Activated T-cell treated with anti-CD3 and anti-CD28 coated beads for 24 hours (primary cell): ENCODE data around the gene ELP5.

ENCODE experiments used
- DNase-seq: peaks from one replicate; pipeline ENCODE4 v3.0.0-alpha.2; 2020; ENCODE audit warnings: low read depth

ELP5 gene

DNA sequence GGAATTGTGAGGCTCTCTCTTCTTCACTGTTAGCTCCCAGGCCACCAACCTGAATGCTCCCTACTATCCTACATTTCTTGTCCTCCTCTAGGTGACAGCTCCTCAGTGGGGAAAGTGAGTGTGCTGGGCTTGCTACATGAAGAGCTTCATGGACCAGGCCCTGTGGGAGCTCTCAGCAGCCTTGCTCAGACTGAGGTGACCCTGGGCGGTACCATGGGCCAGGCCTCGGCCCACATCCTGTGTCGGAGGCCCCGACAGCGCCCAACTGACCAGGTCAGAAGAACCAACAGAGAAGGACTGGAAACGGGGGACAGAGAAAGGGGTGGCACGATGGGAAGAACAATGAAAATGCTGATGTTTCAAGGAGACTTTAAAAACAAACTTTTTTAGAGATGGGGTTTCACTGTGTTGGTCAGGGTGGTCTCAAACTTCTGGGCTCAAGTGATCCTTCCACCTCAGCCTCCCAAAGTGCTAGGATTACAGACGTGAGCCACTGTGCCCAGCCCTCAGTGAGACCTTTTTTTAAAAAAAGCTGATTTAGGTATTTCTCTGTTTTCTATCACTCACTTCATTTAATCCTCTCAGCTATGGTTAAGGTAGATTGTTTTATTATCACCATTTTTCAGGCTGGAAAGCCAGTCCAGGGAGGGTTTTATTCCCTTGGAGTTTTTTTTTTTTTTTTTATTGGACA, 4.9 kb downstream of the ELP5 start:
- DNase-seq: no peak

DNA sequence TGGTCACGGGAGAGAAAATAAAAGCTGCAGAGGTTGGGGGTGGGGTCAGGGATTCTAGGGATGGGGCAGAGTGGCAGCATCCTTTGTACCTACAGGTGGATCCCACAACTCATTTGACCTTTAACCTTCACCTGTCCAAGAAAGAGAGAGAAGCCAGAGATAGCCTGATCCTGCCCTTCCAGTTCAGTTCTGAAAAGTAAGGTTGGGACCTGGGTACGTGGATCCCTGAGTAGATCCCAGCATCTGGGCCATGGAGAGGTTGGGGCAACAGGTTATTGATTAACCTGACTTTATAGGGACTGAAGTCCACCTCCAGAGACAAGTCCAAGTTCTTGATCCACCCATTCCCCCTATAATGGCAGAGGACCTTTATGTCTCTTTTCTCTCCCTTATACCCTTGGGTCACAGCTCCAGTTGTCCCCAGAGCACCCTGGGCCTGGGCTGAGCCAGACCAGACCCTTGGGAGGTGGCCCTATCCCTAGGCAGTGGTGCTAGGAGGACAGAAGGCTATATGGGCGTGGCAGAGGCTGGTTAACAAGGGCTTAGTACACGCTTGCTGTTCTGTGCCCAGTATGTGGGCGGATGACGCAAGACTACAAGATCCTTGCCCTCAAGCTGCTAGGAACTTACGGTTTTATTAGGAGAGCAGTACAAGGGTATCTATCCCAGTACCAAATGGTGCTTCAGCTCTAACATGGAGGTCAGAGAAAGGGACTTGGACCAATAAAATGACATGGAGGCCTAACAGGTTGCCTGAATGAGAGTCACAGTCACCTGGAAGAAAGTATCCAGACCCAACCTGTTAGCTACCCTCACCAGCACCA, 6.9 kb downstream of the ELP5 start:
- DNase-seq: no peak

DNA sequence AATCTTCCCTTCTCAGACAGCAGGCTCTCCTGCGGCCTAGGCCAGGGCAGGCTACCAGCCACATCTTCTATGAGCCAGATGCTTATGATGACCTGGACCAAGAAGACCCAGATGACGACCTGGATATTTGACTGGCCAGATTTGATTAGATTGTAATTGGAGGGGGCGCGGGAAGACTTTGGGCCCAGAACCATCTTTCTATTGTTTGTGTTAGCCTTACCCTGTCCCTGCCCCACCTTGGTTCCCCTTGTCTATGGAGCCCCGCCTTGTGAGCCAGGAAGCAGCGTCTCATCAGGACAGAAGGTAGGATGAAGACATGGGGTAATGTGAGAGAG, 7.5 kb downstream of the ELP5 start:
- no peak for DNase-seq

DNA sequence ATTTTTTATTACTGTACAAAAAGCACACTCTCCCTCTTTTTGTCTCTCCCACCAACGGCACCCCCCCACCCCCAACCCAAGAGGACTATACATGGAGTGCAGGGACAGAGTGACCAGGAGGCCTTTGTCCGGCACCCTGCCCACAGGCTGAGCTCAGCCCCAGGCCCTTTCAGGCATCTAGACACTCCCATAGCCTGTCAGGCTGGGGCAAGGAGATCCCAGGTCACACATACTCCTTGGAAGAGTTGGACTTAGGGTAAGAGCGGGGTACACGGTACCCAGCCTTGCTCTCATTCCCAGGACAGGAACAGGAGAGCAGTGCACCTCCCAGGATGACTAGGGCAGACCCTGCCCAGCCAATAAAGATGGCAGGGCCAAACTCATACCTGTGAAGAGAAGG, 8.1 kb downstream of the ELP5 start:
- DNase-seq: no peak

DNA sequence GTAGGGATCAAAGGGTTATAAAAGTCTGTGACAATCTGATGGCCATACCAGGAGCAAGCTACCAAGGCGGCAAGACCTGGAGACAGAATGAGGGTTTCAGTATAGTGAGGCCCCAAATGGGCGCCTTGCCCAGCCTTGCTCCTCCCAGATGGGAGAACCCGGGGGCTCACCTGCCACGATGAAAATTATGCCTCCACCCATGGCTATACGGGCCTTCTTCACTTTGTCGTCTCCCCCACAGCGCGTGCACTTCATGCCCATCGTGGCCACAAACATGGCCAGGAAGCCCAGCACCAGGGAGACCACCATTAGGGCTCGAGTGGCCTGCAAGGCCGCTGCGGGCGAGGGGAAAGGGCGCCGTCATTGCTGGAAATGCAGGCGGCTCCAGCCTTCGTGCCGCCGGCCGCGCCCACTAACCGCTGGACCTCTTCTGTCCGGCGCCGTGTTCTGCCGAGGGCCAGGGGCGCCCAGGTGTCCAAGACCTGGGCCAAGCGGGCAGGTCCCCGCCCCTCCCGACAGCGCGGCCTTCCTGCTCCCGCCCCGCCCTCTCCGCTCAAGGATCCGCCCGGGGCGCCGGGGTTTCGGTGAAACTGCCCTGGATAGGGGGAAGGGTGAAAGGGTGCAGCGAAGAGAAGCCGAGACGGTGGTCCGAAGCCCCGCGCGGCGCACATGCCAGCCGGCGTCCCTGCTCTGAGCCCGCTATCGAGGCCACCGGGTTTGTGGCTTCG, 8.8 kb downstream of the ELP5 start:
- DNase-seq: no peak

DNA sequence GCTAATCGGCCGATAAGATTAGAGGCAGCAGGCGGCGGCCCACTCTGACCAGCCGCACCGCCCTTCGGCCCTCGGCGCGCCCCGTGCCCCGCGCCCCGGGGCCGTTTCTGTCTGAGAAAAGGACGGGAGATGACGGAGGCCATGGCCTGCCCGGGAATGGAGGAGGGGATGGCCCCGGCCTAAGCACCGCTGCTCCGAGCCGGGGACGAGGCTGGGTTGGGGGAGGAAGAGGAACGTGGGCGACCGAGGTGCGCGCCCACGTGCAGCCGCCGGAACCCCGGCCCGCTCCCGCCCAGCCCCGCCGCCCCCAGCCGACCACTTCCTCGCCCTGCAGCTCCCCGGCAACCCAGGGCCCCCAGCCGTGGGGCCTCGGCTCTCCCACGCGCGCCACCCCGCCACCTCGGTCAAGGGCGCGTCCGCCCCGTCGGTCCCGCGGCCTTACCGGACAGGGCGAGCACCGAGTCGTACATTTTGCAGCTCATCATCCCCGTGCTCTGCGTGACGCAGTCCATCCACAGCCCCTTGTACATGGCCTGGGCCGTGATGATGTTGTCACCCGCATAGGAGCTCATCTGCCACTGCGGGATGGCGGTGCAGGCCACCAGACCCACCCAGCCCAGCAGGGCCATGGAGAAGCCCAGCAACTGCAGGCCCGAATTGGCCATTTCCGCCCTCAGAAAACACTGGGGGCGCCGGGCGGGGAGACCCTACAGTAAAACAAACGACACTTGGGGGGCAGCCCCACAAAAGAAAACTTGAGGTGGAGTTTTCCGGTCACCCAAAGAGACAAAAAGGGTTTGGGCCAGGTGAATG, 9.6 kb downstream of the ELP5 start:
- DNase-seq: no peak

DNA sequence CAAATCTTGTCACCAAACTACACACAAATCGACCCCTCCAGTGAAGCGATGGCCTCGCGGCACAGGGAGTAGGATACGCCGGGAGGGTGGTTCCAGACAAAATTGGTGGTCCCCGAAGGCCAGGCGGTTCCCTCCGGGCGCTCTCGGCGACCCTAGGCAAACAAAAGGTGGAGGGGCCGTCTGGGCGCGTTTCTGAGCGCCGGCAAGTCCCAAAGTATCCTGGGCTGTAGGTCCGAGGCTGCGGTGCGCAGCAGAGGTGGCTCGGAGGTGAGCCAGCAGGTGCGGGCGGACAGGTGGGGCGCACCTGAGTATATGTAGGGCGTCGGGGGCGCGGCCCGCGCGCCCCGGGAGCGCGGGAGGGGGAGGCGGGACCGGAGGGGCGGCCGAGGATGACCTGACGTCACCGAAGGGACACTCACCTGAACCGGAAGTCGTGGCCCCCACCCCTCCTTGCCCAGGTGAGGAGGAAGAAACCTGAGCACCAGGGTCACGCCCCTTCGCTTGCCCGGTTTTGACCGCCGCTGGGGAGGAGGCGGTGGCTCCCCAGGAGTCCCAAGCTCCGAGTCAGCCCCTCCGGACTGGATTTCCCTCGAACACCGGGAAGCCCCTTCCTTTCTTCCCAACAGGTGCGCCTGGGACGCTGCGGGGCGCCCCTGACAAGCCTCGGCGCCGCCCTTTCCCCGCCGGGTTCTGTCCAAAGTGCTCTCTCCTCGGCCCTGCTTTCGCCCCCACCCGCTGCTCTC, 10.3 kb downstream of the ELP5 start, which contains the start of gene CLDN7:
TSS of gene CLDN7 (minus strand) at position 287 of the 743 bp plus-strand sequence. CDS start 435 bp downstream, outside the sequence.
- DNase-seq: no peak

DNA sequence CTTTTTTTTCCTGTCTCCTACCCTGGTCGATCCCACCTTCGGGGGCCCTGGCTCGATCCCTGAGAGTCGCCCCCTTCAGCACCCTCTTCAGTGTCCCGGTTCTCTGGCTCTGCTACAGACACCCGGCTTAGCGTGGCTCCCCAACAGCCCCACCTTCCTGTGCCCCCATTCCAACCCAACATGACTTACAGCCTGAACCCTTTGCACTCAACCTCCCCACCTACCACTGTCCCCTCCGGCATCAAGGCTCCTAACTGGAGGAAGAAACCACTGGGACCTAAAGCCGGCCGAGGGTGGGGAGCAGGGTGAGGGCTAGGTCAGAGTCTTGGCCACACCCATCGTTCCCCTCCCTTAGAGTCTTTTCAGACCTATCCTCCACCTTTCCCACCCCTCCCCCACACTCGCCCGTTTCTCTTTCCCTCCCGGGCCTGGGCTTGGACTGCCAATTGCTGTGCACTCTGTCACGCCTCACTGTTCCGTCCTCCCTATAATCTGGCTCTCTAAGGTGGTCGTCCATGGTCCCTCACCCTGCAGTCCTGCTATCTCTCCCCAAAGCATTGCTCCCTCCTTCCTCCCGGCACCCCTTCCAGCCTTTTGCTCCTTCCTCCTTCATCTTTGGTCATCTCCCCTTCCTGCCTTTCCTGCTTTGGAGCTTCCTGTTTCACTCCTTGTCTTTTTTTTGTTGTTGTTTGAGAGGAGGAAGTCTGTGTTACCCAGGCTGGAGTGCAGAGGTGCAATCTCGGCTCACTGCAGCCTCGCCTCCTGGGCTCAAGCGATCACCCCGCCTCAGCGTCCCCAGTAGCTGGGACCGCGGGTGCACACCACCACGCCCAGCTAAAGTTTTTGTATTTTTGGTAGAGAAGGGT, 11.2 kb downstream of the ELP5 start:
- DNase-seq: no peak

DNA sequence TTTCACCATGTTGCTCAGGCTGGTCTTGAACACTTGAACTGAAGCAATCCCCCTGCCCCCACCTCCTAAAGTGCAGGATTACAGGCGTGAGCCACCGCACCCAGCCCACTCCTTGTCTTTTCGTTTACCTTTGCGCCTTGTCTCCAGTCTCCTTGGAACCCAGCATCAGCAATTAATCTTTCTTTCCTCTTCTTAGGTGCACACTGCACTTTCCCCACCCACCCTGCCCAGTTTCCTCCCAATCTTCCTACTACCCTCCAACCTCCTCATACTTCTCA, 11.7 kb downstream of the ELP5 start:
- no peak for DNase-seq

DNA sequence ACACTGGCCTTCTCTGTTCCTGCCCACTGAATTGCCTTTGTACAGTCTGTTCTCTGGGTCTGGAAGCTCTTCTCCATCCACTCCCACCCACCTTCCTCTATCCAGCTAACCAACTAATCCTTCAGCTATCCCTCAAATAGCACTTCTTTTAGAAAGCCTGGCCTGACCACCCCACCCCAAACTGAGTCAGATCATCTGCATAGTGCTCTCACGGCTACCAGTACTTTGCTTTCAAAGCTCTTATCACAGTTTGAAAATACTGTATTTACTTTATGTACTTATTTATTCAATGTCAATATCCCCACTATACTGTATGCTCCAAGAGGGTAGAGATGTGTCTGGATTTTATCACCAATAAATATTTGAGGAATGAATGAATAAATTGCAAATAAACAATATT, 14.8 kb downstream of the ELP5 start:
- DNase-seq: no peak

DNA sequence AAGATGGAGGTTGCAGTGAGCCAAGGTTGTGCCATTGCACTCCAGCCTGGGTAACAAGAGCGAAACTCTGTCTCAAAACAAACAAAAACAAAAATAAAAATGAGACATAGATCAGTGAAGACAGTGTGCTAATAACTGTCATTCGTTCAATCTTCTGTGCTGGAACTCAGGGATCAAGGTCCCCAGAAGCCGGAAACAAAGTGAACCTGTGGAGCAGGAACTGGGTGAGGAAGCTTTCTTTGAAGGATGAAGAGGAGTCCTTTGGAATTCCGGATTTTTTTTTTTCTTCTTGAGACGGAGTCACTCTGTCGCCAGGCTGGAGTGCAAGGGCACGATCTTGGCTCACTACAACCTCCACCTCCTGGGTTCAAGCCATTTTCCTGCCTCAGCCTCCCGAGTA, 27.4 kb downstream of the ELP5 start:
- no peak for DNase-seq

DNA sequence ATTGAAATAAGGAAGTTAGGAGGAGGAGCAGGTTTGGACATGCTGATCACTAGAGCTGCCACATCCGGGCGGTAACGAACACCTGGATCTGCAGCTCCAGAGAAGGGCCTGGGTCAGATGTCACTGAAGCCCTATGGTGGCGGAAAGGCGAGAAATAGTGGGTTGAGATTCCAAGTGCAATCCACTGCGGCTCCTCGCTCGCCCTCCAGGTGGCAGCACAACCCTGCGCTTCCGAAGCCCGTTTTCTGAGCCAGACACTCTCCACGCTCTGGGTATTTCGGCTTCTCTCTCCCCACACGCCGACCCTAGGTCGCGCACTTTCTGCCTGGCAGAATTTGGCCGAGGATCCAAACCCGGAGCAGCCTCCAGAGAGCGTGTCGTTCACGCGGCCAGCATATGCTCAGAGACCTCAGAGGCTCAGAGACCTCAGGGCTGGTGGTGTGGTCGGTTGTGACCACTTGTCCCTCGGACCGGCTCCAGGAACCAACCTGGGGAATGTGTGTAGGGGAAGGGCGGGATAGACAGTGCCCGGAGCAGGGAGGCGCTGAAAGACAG, 28.6 kb downstream of the ELP5 start:
- DNase-seq: peak; percentile 78

DNA sequence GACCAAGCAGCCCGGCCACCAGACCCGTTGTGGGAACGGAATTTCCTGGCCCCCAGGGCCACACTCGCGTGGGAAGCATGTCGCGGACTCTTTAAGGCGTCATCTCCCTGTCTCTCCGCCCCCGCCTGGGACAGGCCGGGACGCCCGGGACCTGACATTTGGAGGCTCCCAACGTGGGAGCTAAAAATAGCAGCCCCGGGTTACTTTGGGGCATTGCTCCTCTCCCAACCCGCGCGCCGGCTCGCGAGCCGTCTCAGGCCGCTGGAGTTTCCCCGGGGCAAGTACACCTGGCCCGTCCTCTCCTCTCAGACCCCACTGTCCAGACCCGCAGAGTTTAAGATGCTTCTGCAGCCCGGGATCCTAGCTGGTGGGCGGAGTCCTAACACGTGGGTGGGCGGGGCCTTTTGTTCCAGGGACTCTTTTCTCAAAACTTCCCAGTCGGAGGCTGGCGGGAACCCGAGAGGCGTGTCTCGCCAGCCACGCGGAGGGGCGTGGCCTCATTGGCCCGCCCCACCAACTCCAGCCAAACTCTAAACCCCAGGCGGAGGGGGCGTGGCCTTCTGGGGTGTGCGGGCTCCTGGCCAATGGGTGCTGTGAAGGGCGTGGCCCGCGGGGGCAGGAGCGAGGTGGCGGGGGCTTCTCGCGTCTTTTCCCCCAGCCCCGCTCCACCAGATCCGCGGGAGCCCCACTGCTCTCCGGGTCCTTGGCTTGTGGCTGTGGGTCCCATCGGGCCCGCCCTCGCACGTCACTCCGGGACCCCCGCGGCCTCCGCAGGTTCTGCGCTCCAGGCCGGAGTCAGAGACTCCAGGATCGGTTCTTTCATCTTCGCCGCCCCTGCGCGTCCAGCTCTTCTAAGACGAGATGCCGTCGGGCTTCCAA, 29.3 kb downstream of the ELP5 start, which contains the start of gene SLC2A4:
TSS of gene SLC2A4 (plus strand) at position 645 of the 879 bp plus-strand sequence. CDS start at position 862, 217 bp downstream.
- peak; percentile 89 for DNase-seq

DNA sequence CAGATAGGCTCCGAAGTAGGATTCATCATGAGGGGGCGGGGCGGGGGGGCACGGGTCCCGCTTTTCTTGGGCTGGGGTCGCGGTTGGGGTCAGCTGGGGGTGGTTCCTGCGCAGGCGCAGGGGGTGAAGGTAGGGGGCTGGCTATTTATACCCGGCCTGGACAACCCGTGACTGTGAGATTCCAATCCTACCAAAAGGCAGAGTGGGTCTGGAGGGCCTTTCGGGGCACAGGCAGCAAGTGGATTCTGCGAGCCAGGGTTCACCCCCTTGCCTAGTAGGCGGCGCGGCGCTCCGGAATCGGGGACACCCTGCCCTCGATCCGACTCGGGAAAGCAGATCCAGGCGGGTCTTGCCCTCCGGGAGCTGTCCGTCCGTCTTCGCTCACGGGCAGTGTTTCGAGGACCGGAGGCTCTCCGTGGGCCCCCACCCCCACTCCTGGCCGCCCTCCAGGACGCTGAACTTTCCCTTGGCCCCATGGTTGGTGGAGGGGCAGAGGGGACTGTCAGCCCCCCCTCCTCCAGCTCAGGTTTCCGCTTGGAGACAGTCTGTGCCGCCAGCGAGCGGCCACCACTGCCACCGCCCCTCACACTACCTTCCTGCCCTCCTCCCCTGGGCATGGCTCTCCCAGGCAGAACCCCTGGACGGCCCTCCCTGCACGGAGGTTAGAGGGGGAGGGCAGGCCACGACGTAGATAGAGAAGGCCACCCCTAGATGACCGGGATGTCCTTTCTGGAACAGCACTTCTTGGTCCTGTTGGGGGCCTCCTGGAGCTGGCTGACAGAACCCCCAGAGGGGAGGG, 30.1 kb downstream of the ELP5 start:
- DNase-seq: no peak

DNA sequence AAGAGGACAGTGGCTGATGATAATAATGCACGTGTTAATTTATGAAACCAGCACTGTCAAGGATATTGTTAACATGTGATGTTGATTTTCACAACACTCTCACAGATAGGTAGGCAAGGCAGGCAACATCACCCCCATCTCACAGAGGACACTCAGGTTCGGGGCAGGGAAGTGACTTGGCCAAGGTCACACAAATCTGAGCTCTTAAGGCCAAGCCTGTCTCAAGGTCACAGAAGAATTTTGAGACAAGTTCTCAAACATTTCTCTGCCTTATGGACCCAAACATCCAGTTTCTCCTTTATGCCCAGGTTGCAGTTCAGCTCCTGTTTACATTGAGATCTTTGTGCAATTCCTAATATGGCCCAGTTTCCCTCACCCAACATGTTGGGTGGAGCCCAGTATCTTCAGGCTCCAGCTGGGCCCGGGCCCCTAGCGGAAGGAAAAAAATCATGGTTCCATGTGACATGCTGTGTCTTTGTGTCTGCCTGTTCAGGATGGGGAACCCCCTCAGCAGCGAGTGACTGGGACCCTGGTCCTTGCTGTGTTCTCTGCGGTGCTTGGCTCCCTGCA, 30.8 kb downstream of the ELP5 start:
- DNase-seq: no peak

DNA sequence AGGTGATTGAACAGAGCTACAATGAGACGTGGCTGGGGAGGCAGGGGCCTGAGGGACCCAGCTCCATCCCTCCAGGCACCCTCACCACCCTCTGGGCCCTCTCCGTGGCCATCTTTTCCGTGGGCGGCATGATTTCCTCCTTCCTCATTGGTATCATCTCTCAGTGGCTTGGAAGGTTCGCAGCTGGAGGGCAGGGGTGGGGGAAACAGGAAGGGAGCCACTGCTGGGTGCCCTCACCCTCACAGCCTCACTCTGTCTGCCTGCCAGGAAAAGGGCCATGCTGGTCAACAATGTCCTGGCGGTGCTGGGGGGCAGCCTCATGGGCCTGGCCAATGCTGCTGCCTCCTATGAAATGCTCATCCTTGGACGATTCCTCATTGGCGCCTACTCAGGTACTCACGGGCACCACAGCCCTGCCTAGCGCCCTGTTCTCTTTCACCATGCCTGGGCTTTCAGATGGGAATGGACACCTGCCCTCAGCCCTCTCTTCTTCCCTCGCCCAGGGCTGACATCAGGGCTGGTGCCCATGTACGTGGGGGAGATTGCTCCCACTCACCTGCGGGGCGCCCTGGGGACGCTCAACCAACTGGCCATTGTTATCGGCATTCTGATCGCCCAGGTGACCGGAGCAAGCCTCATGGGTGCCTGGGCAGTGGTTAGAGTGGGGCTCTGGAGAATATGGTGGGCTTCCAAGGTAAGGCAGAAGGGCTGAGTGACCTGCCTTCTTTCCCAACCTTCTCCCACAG, 31.6 kb downstream of the ELP5 start:
- DNase-seq: no peak

DNA sequence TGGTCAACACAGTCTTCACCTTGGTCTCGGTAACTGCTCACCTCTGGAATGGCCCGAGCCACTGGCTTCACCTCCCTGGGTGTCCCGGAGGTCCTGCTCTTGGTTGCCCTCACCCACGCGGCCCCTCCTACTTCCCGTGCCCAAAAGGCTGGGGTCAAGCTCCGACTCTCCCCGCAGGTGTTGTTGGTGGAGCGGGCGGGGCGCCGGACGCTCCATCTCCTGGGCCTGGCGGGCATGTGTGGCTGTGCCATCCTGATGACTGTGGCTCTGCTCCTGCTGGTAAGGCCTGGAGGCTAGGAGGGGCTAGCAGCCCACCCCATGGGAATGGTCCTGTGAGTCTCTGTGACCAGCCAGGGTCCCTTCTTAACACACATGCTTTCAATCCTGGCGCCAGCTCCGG, 32.9 kb downstream of the ELP5 start:
- DNase-seq: no peak
